Stimulated activated naive CD8-positive, alpha-beta T cell treated with anti-CD3 and anti-CD28 coated beads, Interleukin-15, amount 100 ng/mL, for 72 hours (primary cell): Measurements from ENCODE around the gene FALEC.
A peak's percentile ranks its signal among the peaks of the same experiment; 100 is the strongest.
"Not testable (repeated sequence)": the region's sequence is repeated elsewhere in the genome, so short reads cannot be mapped to it uniquely, and the experiment has no call there.

Experiments used
- ATAC-seq: fragments of 150-1000 bp; cut with Tn5 transposase; 2 replicates; pipeline ENCODE4 v1.10.0; 2021; ENCODE audit warnings: mild to moderate bottlenecking, moderate library complexity
- DNase-seq, 2 donors: peaks; one replicate each; pipeline ENCODE4 v3.0.0; 2021 to 2022
- H3K27ac Mint-ChIP-seq, 2 donors: one replicate each; pipeline ENCODE4 v1.8.0; 2022; ENCODE audit warnings: mild to moderate bottlenecking in 2 of 2, mixed read lengths in 2 of 2, moderate library complexity in 2 of 2
- H3K27me3 Mint-ChIP-seq: one replicate; pipeline ENCODE4 v1.8.0; 2022; ENCODE audit warnings: mixed read lengths
- H3K4me1 Mint-ChIP-seq: one replicate; pipeline ENCODE4 v1.8.0; 2022; ENCODE audit warnings: mild to moderate bottlenecking, mixed read lengths
- H3K4me3 Mint-ChIP-seq, 2 donors: one replicate each; pipeline ENCODE4 v1.8.0; 2022; ENCODE audit warnings: mild to moderate bottlenecking in 2 of 2, mixed read lengths in 2 of 2, moderate library complexity in 1 of 2
- H3K9me3 Mint-ChIP-seq, 2 donors: one replicate each; pipeline ENCODE4 v1.8.0; 2022; ENCODE audit warnings: mixed read lengths in 2 of 2

FALEC gene

DNA sequence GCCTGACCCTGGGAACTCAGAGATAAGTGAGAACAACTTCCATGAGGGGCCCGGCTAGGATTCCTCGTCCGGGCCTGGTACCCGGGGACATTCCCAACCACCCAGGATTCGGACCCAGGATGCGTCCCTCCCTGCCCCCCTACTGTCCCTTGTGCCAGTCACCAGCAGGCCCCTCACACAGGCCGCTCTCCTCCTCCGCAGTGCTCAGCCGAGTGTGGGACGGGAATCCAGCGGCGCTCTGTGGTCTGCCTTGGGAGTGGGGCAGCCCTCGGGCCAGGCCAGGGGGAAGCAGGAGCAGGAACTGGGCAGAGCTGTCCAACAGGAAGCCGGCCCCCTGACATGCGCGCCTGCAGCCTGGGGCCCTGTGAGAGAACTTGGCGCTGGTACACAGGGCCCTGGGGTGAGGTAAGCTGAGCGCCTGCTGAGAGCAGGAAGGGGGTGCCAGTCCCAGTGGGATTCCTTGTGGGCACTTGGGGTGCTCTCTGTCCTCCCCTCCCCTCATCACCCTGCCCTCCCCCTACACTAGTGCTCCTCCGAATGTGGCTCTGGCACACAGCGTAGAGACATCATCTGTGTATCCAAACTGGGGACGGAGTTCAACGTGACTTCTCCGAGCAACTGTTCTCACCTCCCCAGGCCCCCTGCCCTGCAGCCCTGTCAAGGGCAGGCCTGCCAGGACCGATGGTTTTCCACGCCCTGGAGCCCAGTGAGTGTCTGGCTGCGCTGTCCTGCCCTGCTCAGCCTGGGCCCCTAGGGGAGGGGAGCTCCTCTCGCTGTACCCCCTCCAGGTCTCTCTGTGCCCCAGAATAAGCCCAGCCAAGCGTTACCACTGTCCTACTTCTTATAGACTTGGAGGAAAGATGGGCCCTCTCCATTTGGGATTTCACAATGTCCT is 43.5 kb downstream of the FALEC start:
- ATAC-seq, result no peak
- peak in 1 of 2 donors; percentile 11 for DNase-seq

DNA sequence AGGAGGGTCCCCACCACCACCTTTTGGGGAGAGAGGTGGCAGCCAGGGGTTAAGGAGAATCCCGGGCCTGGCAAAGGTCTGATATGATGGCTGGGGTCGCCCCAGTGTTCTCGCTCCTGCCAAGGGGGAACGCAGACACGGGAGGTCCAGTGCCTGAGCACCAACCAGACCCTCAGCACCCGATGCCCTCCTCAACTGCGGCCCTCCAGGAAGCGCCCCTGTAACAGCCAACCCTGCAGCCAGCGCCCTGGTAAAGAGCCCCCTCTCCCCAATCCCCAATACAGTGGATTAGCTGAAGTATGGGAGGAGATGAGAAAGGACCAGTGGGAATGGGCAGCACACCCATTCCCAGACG is 44.1 kb downstream of the FALEC start:
- Mint-ChIP-seq H3K4me1 (peaks cover 60% of the 10 kb centered on the region), H3K27me3 (no peaks in the 10 kb centered on the region), H3K4me3 (no peak overlapping the region), H3K27ac (no peak overlapping the region), H3K9me3 (no peaks in the 10 kb centered on the region)
- ATAC-seq, result no peak
- DNase-seq, result no peak

More for the DNA sequence above, 43.5 kb downstream of the FALEC start:
- H3K4me1 Mint-ChIP-seq, result peaks cover 54% of the 10 kb centered on the region
- peak overlapping the region in 1 of 2 donors; percentile 42 for H3K27ac Mint-ChIP-seq
- H3K4me3 Mint-ChIP-seq, result no peak overlapping the region
- H3K9me3 Mint-ChIP-seq, result no peaks in the 10 kb centered on the region
- no peaks in the 10 kb centered on the region for H3K27me3 Mint-ChIP-seq

DNA sequence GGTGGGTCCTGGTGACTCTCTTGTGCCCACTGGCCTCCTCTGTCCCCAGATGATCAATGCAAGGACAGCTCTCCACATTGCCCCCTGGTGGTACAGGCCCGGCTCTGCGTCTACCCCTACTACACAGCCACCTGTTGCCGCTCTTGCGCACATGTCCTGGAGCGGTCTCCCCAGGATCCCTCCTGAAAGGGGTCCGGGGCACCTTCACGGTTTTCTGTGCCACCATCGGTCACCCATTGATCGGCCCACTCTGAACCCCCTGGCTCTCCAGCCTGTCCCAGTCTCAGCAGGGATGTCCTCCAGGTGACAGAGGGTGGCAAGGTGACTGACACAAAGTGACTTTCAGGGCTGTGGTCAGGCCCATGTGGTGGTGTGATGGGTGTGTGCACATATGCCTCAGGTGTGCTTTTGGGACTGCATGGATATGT is 44.5 kb downstream of the FALEC start:
- no peaks in the 10 kb centered on the region for H3K9me3 Mint-ChIP-seq
- DNase-seq (peak; percentile 80 to 83), ATAC-seq (no peak)
- peaks cover 64% of the 10 kb centered on the region for H3K4me1 Mint-ChIP-seq
- H3K4me3 Mint-ChIP-seq, result peak overlapping the region; percentile 95 to 99
- no peaks in the 10 kb centered on the region for H3K27me3 Mint-ChIP-seq
- H3K27ac Mint-ChIP-seq, result peak overlapping the region in 1 of 2 donors; percentile 44

DNA sequence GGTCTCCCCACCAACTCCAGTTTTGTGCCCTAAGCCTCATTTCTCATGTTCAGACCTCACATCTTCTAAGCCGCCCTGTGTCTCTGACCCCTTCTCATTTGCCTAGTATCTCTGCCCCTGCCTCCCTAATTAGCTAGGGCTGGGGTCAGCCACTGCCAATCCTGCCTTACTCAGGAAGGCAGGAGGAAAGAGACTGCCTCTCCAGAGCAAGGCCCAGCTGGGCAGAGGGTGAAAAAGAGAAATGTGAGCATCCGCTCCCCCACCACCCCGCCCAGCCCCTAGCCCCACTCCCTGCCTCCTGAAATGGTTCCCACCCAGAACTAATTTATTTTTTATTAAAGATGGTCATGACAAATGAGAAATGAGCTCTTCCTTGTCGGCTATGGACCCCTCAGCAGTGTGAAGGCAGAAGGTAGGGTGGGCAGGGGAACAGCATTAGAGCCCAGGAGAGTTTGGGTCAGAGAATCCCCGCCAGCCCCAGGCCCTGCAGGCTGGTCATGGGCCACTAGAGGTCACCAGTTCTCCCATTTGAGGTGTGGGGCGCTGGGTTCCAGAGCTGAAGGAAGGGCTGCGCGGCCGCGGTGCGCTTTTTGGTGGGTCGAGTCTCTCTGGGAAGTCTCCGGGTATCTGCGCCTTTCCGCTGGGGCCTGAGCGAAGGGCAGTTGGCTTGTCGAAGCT is 45.2 kb downstream of the FALEC start:
- H3K4me1 Mint-ChIP-seq, result peaks cover 70% of the 10 kb centered on the region
- H3K9me3 Mint-ChIP-seq, result no peaks in the 10 kb centered on the region
- peak; percentile 50 for ATAC-seq
- H3K27ac Mint-ChIP-seq, result peak overlapping the region; percentile 99 to 100
- H3K27me3 Mint-ChIP-seq, result no peaks in the 10 kb centered on the region
- DNase-seq, result peak; percentile 87 to 91
- H3K4me3 Mint-ChIP-seq, result peak overlapping the region; percentile 95 to 99

DNA sequence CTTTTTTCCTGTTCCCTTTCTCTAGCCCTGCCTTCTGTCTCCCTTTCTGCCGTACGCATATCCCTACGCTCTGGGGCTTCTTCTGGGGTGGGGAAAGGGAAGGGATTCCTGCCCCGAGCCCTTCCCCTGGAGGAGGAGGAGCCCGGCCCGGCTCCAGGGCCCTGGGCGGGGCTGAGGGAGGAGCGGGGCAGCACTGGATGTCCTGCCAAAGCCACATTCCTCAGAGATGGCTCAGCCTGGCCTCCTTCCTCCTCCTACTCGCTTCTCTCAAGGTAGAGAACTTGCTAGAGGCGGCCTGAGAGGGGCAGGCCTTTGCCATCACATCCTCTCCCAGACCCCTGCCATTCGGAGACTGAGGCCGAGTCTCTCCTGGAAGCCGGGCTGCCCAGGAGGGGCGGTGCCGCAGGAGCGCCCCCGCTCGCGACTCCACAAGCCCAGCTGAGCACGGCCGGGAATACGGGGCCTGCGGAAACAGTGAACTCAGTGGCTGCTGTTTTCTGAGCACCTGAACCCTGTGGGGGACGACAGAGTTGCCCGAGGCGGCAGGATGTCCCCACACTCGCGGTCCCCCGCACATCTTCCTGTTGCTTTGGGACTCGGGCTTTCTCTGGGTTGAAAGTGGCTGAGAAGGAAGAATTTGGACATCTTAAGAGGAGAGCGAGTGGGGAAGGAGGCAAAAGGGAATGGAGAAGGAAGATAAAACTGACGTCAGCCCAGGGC is 45.9 kb downstream of the FALEC start:
- H3K27me3 Mint-ChIP-seq, result no peaks in the 10 kb centered on the region
- peak overlapping the region; percentile 99 to 100 for H3K27ac Mint-ChIP-seq
- DNase-seq (peak; percentile 76 to 78), ATAC-seq (peak; percentile 38)
- H3K4me3 Mint-ChIP-seq, result peak overlapping the region; percentile 95 to 99
- H3K9me3 Mint-ChIP-seq, result no peaks in the 10 kb centered on the region
- H3K4me1 Mint-ChIP-seq, result peaks cover 72% of the 10 kb centered on the region

DNA sequence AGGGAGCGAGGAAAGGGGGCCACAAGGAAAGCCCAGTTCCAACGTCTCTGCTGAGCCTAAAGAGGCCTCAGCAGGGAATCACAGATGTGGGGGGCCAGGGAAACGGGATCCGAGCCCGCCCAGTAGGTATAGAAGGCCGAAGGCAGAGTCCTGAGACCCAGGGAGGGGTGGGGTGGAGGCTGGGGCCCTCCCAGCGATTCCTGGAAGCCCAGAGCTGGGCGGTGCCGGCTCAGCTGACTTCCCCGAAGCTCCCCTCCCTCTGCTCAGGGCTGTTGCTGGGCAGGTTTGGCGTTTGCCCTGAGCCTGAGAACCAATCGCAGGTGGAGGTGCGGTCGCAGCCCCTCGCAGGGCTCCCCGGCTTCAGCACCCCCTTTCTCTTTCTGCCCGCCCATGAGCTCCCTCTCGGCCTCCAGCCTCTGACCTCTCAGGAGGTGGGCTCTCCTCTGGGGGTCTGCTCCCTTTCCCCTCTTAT is 46.5 kb downstream of the FALEC start:
- peak overlapping the region; percentile 95 to 99 for H3K4me3 Mint-ChIP-seq

DNA sequence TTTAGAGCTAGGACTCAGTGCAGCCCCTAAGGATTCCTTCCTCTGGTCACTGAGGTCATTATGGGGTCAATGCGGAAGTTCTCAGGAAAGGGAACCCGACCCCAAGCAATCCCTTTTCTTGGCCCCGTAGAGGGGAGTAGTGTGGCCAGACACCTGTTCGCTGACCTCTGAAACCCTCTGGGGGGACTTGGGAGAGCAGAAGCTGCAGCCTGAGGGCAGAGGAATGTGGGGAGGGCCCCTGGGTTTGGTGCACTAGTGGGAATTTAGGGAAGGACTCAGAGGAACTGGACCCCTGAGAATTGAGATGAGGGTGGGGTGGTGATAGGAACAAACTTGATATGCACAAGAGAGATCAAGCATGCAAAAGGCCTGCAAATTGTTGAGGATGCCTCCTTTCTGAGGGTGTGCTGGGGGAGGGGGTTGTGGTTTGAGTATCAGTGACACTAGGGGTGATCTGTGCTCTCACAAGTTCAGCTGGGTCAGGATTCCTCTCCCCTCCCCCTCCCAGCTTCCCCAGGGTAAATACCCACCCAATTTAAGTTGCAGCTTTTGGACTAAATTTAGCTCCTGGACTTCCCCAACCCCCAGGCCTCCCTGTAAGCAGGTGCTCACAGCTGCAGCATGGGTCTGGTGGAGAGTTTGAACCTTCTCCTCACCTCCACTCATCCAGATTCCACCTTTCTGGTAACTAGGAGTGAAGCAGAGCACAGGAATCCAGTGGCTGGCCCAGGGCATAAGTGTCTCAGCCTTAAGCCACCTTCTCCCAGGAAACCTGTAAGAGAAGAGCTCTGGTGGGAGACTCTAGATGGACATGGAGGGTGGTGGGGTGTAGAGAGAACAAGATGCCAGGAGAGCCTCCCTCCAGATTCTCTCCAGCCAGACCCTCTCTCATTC is 47.1 kb downstream of the FALEC start:
- no peaks in the 10 kb centered on the region for H3K9me3 Mint-ChIP-seq

More for the DNA sequence above, 46.5 kb downstream of the FALEC start:
- peak overlapping the region; percentile 99 to 100 for H3K27ac Mint-ChIP-seq
- DNase-seq, result peak; percentile 90 to 92
- ATAC-seq, result peak; percentile 70
- H3K4me1 Mint-ChIP-seq, result peaks cover 76% of the 10 kb centered on the region
- no peaks in the 10 kb centered on the region for H3K9me3 Mint-ChIP-seq
- no peaks in the 10 kb centered on the region for H3K27me3 Mint-ChIP-seq

DNA sequence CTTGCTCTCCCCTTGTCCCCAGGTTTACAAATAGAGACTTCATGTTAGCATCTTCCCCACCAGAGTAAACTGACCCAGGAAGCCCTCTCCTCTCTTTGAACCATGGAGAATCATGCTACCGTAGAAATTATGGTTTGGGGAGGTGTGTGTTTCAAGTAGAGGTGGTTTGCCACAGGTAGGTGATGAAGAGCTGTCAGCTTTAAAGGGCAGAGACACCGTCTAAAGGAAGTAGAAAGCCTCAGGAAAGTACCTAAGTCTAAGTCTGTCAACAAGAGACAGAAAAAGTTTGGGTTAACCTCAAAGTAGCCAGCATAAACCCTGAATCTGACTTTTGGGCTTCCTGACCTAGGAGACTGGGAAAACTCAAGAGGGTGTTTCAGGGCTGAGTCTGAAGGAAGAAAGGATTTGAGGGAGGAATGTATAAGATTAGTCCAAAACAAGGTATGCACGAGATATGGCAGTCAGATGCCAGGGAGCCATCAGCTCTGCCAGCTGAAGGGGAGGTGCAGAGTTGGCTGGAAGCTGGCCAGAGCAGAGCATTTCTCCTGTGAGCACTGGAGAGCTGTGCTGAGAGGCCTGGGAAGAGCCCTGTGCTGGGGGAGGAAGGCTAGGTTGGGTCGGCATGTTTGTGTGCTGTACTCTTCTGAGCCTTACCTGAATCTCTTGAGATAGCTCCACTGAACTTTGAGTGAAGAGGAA is 47.9 kb downstream of the FALEC start:
- DNase-seq, result peak; percentile 44 to 60

More for the DNA sequence above, 47.1 kb downstream of the FALEC start:
- peak; percentile 86 to 93 for DNase-seq
- no peaks in the 10 kb centered on the region for H3K27me3 Mint-ChIP-seq
- ATAC-seq, result peak; percentile 63
- peak overlapping the region; percentile 95 to 99 for H3K4me3 Mint-ChIP-seq
- H3K4me1 Mint-ChIP-seq, result peaks cover 83% of the 10 kb centered on the region
- peak overlapping the region; percentile 99 to 100 for H3K27ac Mint-ChIP-seq

DNA sequence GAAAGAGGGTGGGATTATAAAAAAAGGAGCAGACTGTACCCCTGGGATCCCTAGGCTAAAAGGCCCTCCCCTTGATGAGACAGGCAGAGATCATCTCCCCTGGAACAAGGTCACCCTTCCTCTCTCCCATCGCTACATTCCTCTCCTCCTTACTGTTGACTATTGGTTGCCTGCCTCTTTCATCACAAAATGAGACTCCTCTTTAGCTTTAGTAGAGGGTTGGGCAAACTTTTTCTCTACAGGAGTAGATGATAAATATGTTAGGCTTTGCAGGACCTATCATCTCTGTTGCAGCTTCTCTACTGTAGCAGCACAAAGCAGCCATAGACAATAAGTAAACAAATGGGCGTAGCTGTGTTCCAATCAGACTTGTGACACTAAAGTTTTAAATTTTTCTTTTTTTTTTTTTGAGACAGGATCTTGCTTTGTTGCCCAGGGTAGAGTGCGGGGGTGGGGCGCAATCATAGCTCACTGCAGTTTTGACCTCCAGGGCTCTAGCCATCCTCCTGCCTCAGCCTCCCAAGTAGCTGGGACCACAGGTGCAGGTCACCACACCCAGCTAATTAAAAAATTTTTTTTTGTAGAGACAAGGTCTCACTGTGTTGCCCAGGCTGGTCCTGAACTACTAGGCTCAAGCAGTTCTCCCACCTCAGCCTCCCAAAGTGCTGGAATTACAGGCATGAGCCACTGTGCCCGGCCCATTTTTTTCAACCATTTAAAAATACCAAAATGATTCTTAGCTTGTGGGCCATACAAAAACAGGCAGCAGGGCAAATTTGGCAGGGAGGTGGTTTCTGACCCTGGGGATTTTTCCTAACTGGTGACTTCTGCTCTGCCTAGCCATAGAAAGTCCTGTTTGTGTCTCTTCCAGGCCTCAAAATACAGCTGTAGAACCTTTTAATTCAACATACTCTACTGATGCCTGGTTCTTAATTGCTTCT is 48.8 kb downstream of the FALEC start:
- Mint-ChIP-seq H3K27ac (peak overlapping the region; percentile 99 to 100), H3K4me1 (peaks cover 96% of the 10 kb centered on the region), H3K4me3 (peak overlapping the region; percentile 95 to 99), H3K27me3 (no peaks in the 10 kb centered on the region), H3K9me3 (no peaks in the 10 kb centered on the region)
- ATAC-seq (no peak), DNase-seq (peak in 1 of 2 donors; percentile 37)

More for the DNA sequence above, 47.9 kb downstream of the FALEC start:
- peak; percentile 55 for ATAC-seq
- Mint-ChIP-seq H3K9me3 (no peaks in the 10 kb centered on the region), H3K27me3 (no peaks in the 10 kb centered on the region), H3K4me3 (peak overlapping the region; percentile 95 to 99), H3K27ac (peak overlapping the region; percentile 99 to 100), H3K4me1 (peaks cover 91% of the 10 kb centered on the region)

DNA sequence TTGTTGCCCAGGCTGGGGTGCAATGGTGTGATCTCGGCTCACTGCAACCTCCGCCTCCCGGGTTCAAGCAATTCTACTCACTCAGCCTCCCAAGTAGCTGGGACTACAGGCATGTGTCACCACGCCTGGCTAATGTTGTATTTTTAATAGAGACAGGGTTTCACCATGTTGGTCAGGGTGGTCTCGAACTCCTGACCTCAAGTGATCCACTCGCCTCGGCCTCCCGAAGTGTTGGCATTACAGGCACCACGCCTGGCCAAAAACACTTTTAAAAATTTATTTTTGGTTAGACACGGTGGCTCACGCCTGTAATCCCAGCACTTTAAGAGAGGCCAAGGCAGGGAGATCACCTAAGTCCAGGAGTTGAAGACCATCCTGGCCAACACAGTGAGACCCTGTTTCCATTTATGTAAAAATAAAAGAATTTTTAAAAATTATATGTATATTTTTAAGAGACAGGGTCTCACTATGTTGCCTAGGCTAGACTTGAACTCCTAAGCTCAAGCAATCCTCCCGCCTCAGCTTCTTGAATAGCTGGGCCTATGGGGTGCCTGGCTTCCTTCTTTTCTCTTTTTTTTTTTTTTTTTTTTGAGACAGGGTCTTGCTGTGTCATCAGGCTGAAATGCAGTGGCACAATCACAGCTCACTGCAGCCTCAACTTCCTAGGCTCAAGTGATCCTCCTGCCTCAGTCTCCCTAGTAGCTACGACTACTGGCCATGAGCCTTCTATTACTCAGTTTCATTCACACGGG is 49.9 kb downstream of the FALEC start:
- ATAC-seq, H3K27me3 Mint-ChIP-seq, H3K9me3 Mint-ChIP-seq: not testable (repeated sequence)
- Mint-ChIP-seq H3K27ac (peak overlapping the region; percentile 88 to 98), H3K4me1 (peaks cover 96% of the 10 kb centered on the region), H3K4me3 (peak overlapping the region; percentile 95 to 99)
- peak in 1 of 2 donors; percentile 10 for DNase-seq

DNA sequence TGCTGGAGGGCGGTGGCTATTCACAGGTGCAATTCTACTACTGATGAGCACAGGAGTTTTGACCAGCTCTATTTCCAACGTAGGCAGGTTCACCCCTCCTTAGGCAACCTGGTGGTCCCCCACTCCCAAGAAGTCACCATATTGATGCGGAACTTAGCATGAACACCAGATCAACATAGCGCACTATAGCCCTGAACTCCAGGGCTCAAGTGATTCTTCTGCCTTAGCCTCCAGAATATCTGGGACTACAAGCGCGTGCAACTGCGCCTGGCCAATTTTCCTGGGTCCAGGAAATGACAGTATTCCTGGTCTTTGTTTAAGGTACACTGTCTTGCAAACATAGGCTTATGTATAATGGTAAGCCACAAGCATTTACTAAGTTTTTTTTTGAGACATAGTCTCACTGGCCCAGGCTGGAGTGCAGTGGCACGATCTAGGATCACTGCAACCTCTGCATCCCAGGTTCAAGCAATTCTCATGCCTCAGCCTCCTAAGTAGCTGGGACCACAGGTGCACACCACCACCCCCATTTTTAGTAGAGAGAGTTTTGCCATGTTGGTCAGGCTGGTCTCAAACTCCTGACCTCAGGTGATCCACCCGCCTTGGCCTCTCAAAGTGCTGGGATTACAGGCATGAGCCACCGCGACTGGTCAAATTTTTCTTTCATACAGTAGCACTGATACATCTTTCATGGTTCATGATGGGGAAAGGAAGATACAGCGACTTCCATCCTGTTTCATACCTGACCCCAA is 51.2 kb downstream of the FALEC start:
- Mint-ChIP-seq H3K4me1 (peaks cover 95% of the 10 kb centered on the region), H3K9me3 (no peaks in the 10 kb centered on the region), H3K27ac (peak overlapping the region; percentile 97 to 98), H3K27me3 (no peaks in the 10 kb centered on the region), H3K4me3 (peak overlapping the region; percentile 82 to 89)
- peak in 1 of 2 donors; percentile 14 for DNase-seq
- no peak for ATAC-seq

DNA sequence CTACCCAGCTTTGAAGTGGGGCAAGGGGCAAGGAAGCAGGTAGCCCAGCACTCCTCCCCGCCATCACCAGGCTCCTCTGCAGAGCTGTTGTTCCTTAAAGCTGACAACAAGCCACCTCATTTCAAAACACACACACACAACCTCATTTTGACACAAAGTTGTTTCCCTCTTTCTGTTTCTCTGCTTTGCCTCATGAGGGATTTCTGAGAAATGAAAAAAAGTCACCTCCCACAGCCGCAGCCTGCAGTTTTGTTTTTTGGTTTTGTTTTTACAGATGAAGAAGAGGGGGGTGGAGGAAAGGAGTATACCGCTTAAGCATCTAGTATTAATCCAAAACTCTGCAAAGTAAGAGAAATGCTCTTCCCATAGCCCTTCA is 51.8 kb downstream of the FALEC start:
- Mint-ChIP-seq H3K4me3 (peak overlapping the region; percentile 82 to 89), H3K4me1 (peaks cover 97% of the 10 kb centered on the region), H3K27ac (peak overlapping the region; percentile 97 to 98), H3K27me3 (no peaks in the 10 kb centered on the region), H3K9me3 (no peaks in the 10 kb centered on the region)
- peak; percentile 60 for ATAC-seq
- DNase-seq, result peak; percentile 81 to 84
